HG02884 (cell line): ENCODE data around the gene KDF1.
"Not testable (repeated sequence)": the region's sequence is repeated elsewhere in the genome, so short reads cannot be mapped to it uniquely, and the experiment has no call there.

ENCODE experiments used
- ATAC-seq: cut with Tn5 transposase; IDR thresholded peaks from one replicate; pipeline ENCODE4 v1.9.1; 2021; ENCODE audit warnings: mild to moderate bottlenecking, moderate library complexity; ENCODE audit not compliant: unreplicated experiment

KDF1 gene

GRCh38 chr1:26957306-26957705 lies 3.0 kb downstream of the KDF1 start:
- ATAC-seq, result no peak

GRCh38 chr1:26956321-26956720 lies 3.9 kb downstream of the KDF1 start:
- no peak for ATAC-seq

DNA sequence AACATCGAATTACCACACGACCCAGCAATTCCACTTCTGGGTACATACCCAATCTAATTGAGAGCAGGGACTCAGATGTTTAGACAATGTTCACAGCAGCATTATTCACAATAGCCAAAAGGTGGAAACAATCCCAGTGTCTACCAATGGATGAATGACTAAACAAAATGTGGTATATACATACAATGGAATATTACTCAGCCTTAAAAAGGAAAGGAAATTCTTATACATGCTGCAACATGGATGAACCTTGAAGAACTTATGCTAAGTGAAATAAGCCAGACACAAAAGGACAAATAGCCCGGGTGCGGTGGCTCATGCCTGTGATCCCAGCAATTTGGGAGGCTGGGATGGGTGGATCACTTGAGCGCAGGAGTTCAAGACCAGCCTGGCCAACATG lies 6.9 kb downstream of the KDF1 start:
- ATAC-seq, result no peak

GRCh38 chr1:26951821-26952497 lies 8.3 kb downstream of the KDF1 start:
- ATAC-seq, result no peak

- ATAC-seq, result no peak
Observed at GRCh38 chr1:26951216-26951615, 9.1 kb downstream of the KDF1 start.

DNA sequence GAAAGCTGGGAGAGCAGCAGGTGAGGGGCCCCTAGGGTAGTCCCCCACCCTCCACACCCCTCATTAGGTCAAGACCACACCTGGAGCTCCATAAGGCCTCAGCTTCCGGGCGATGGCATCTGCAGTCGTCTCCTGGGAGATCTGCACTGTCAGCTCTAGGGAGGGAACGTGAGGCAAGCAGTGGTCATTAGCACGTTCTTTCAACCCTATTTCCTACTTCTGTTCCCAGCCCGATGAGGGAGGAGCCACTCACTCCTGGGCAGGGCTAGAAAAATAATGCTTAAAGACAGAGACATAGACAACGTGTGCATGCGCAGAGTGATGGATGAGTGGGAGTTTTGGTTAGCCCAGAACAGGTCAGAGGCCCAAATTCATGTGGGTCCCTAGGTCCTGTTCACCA lies 9.7 kb downstream of the KDF1 start:
- ATAC-seq, result no peak

DNA sequence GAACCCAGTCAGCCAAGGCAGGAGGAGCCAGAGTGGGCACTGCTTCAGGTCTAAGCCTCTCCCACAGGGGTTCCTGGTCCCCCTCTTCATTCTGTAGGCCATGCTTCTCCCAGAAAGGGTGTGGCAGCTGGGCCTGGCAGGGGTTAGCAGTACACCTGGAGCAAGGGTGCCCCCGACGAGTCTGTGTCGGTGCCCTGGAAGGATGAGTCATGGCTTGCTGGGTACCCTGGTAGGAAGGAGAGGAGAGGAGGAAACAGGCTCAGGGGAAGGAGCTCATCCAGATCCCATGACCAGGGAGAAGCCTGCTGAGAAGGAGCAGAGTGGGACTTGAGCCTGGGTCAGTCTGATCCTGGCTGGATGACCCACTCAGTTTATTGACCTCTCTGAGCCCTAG lies 10.3 kb downstream of the KDF1 start:
- ATAC-seq, result no peak

DNA sequence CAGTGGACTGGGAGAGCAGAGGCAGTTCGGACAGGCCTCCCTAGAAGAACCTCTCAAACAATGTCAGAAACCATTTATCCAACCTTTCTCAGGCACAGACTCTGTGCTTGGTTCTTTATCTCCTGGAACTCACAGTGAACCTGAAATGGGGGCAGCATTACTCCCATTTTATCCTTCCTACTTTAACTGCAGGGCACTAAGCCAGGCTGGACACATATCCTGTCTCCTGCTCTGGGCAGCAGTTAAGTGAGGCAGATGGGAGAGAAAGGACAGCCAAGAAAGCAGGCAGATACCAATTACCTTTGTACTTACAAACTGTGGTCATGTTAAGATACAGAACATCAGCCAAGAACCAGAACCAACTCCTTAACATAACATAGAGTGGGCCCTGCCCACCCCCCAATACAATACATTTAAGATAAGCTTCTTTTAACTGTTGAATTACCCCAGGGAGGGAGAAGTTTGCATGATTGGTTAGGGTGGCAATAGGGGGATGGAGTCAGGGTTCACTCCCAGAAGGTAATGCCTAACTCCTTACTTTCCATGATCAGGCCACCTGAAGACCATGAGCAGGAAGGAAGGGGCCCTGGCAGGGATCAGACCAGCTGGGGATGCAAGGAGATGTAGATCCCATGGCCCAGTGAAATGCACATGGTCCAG lies 10.9 kb downstream of the KDF1 start:
- no peak for ATAC-seq

GRCh38 chr1:26948725-26949057 lies 11.6 kb downstream of the KDF1 start:
- ATAC-seq, result not testable (repeated sequence)

GRCh38 chr1:26946270-26946669 lies 14.0 kb downstream of the KDF1 start:
- no peak for ATAC-seq

DNA sequence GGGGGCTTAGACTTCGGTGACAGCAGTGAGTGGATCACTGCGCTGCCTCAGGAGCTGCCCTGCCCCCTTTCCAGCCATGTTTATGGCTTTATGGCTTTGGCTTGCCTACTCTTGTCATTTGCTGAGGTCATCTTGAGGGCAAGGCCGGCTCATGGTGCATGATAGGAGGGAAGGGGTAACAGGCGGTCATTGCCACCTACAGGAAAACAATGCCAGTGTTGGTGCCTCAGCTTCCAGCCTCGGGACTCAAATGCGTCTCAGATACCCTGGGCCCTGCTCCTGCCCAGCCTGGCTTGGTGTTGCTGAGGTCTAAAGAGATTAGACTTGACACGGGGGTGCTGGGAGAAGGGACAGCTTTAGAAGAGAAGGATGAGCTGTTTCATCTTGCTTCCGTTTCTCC lies 14.5 kb downstream of the KDF1 start:
- no peak for ATAC-seq

DNA sequence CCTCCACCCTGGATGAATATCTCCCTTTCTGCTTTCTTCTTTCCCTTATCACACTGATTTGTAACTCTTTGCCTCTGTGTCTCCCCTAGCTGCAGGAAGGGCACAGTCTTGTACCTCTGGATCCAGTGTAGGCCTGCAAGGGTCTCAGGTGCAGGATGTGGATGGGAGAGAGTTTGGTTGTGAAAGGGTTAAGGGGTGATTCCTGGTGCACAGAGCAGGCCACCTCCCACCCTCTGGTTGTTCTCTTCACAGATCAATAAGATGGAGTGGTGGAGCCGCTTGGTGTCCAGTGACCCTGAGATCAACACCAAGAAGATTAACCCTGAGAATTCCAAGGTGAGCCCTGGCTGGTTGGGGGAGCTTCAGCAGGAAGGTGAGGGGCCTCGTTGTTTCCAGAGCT lies 15.1 kb downstream of the KDF1 start:
- ATAC-seq, result no peak

DNA sequence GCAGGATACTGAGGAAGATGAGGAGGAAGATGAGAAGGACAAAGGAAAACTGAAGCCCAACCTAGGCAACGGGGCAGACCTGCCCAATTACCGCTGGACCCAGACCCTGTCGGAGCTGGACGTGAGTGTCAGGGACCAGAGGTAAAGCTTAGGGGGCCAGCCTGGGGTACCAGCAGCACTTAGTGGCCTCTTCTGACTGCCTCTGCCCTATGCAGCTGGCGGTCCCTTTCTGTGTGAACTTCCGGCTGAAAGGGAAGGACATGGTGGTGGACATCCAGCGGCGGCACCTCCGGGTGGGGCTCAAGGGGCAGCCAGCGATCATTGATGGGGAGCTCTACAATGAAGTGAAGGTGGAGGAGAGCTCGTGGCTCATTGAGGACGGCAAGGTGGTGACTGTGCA lies 17.6 kb downstream of the KDF1 start:
- no peak for ATAC-seq

GRCh38 chr1:26941311-26941710 lies 19.0 kb downstream of the KDF1 start:
- ATAC-seq, result no peak

- ATAC-seq, result no peak
Observed at GRCh38 chr1:26938659-26939025, 21.6 kb downstream of the KDF1 start.

DNA sequence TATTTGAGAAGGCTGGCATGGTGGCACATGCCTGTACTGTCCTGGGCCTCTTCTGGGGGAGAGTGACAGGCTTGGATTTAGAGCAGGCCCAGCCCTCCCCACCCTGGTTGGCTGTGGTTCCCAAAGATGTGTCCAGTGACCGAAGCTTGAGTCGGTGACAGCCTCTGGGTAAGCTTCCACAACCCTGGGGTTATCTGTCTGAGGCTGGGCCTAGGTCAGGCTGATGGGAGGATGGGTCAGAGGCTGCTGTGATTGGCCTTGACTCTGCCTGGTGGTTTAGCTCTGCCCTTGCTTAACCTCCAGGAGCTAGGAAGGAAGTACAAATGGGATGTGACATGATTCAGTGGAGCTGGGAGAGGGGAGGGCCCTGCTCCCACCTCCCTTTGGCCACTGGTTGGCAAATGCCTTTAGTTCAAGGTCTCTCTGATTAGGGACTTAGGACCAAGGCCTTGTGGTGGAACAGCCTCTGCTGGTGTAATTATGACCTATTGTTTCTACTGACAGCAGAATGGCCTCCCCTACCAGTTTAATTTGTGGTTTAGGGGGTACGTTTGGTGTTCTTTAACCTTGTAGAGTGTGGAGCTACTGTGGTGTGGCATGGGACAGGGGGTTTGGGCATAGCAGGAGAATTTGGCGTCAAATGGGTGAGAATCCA lies 22.1 kb downstream of the KDF1 start:
- ATAC-seq, result no peak

- ATAC-seq, result no peak
Observed at GRCh38 chr1:26936823-26937222, 23.4 kb downstream of the KDF1 start.

DNA sequence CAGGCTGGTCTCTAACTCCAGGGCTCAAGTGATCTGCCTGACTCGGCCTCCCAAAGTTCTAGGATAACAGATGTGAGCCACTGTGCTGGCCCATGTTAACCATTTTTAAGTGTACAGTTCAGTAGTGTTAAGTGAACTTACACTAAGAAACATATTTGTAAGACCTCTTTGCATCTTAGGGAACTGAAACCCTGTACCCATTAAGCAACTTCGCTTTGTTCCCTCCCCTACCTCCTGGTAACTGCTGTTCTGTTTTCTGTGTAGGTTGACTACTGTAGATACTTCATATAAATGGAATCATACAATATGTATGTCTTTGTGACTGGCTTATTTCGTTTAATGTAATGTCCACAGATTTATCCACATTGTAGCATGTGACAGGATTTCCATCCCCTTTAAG lies 27.7 kb downstream of the KDF1 start:
- no peak for ATAC-seq

DNA sequence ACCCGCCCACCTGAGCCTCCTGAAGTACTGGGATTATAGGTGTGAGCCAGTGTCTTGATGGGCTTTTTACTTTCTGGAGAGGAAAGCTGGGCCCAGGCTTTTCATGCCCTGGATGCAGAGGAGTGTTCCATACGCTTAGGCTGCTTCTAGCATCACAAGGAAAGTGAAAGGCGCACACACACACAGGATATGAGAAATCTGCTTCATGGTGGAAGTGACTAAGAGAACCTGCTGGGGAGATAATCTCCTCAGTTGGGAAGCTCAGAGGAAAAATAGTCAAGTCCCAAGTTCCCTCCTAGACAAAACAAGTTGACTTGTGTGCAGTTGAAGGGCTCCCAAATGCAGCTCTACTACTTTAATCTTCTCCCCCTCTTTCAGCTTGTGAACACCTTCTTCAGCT lies 36.6 kb downstream of the KDF1 start:
- ATAC-seq, result no peak

GRCh38 chr1:26922901-26923300 lies 37.4 kb downstream of the KDF1 start:
- no peak for ATAC-seq

GRCh38 chr1:26922431-26922729 lies 37.9 kb downstream of the KDF1 start:
- no peak for ATAC-seq

DNA sequence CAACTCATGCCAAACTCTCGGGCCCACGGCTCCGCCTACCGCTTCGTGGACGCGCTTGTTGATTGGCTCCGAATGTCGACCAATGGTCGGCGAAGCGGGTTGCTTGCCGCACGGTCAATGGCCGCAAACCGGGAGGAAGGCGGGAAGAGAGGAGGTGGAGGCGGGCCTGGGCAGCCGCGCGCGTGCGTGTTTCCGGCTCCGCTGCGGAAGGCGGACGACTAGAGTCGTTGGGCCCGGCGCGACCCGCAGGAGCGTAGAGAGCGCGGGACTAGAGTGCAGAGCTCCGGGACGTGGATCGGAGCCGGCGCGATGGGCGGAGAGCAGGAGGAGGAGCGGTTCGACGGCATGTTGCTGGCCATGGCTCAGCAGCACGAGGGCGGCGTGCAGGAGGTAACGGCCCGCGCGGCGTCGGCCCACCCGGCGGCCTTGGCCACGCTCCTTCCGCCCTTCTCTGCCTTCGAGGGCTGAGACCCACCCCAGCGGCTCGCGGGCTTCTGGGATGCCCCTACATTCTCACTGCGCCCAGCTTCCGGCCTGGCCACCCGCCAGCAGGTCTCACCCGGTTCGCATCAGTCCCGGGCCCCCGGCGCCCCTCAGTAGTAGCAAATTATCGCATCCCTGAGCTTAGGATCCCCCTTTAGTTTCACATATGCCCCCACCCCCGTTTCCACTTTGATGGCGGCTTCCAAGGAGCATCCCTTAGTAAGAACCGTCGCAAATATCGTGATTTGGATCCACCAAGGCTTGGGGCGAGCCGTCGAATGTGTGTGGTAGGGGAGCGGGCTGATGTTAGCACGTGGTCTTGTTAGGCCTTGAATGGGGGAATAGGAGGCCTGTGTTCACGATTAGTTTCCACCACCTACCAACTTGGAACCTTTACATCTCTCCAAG lies 38.5 kb downstream of the KDF1 start, which contains the start of gene NUDC:
NUDC (plus strand) TSS at position 204 of the 891 bp plus-strand sequence; CDS start at position 310, 106 bp downstream.
- ATAC-seq, result peak; percentile 90
